H9 (cell line): Measurements from ENCODE around the gene ZNF490. TPM values are rescaled to one million over a fixed set of nuclear protein-coding genes. Genes with fewer than 3 reads are reported as not detected.

Experiments used
- DNase-seq: peaks from one replicate; pipeline ENCODE4 v3.0.0-alpha.2; 2017
- H2AFZ ChIP-seq: one replicate; pipeline ENCODE4 v1.6.1; 2013; ENCODE audit warnings: mild to moderate bottlenecking, low read length, control low read depth, moderate library complexity
- H2AK5ac ChIP-seq: 2 replicates; pipeline ENCODE4 v1.6.1; 2013; ENCODE audit warnings: low read length, control low read depth, mixed read lengths; ENCODE audit not compliant: insufficient read length
- H2BK120ac ChIP-seq: one replicate; pipeline ENCODE4 v1.6.1; 2013; ENCODE audit warnings: low read depth, mild to moderate bottlenecking, low read length, control low read depth, inconsistent platforms; ENCODE audit not compliant: poor library complexity, severe bottlenecking
- H2BK12ac ChIP-seq: 2 replicates; pipeline ENCODE4 v1.6.1; 2013; ENCODE audit warnings: low read length, control low read depth, mixed read lengths, low read depth; ENCODE audit not compliant: insufficient read length
- H2BK15ac ChIP-seq: 2 replicates; pipeline ENCODE4 v1.6.1; 2013; ENCODE audit warnings: low read depth, low read length, control low read depth
- H2BK20ac ChIP-seq: one replicate; pipeline ENCODE4 v1.6.1; 2013; ENCODE audit warnings: low read depth, mild to moderate bottlenecking, low read length, control low read depth, inconsistent platforms; ENCODE audit not compliant: poor library complexity, severe bottlenecking
- H2BK5ac ChIP-seq: 2 replicates; pipeline ENCODE4 v1.6.1; 2013; ENCODE audit warnings: low read length, control low read depth, mixed read lengths; ENCODE audit not compliant: insufficient read length
- H3K14ac ChIP-seq: 2 replicates; pipeline ENCODE4 v1.6.1; 2013; ENCODE audit warnings: low read length, control low read depth; ENCODE audit not compliant: insufficient read depth
- H3K18ac ChIP-seq: 2 replicates; pipeline ENCODE4 v1.6.1; 2013; ENCODE audit warnings: low read depth, mild to moderate bottlenecking, mixed read lengths, low read length, control low read depth; ENCODE audit not compliant: insufficient read length
- H3K23ac ChIP-seq: 2 replicates; pipeline ENCODE4 v1.6.1; 2013; ENCODE audit warnings: low read length, control low read depth, mixed read lengths, low read depth; ENCODE audit not compliant: insufficient read length
- H3K23me2 ChIP-seq: 2 replicates; pipeline ENCODE4 v1.6.1; 2013; ENCODE audit warnings: low read depth, mild to moderate bottlenecking, mixed read lengths, low read length, control low read depth; ENCODE audit not compliant: insufficient read length, poor library complexity, severe bottlenecking
- H3K27ac ChIP-seq: 2 replicates; pipeline ENCODE4 v1.5.1; 2013; ENCODE audit warnings: low read length, control low read depth, mixed read lengths, low read depth; ENCODE audit not compliant: insufficient read length
- H3K27me3 ChIP-seq: 2 replicates; pipeline ENCODE4 v1.6.1; 2013; ENCODE audit warnings: low read length, control low read depth, inconsistent platforms; ENCODE audit not compliant: insufficient read depth
- H3K4ac ChIP-seq: 2 replicates; pipeline ENCODE4 v1.6.1; 2013; ENCODE audit warnings: low read depth, mild to moderate bottlenecking, control low read depth, inconsistent platforms, low read length, moderate library complexity
- H3K4me1 ChIP-seq: 2 replicates; pipeline ENCODE4 v1.6.1; 2013; ENCODE audit warnings: low read length, control low read depth, inconsistent platforms; ENCODE audit not compliant: insufficient read depth
- H3K4me2 ChIP-seq: 2 replicates; pipeline ENCODE4 v1.6.1; 2013; ENCODE audit warnings: low read length, control low read depth, mixed read lengths; ENCODE audit not compliant: insufficient read length, insufficient read depth
- H3K56ac ChIP-seq: 2 replicates; pipeline ENCODE4 v1.6.1; 2013; ENCODE audit warnings: low read depth, mild to moderate bottlenecking, mixed read lengths, low read length, control low read depth; ENCODE audit not compliant: insufficient read length
- H3K79me1 ChIP-seq: 2 replicates; pipeline ENCODE4 v1.6.1; 2013; ENCODE audit warnings: low read depth, mild to moderate bottlenecking, moderate library complexity, low read length, control low read depth, inconsistent platforms; ENCODE audit not compliant: insufficient read depth, poor library complexity, severe bottlenecking
- H3K79me2 ChIP-seq: 2 replicates; pipeline ENCODE4 v1.6.1; 2013; ENCODE audit warnings: low read length, control low read depth, inconsistent platforms; ENCODE audit not compliant: insufficient read depth
- H3K9ac ChIP-seq: 2 replicates; pipeline ENCODE4 v1.6.1; 2013; ENCODE audit warnings: low read length, control low read depth, mixed read lengths; ENCODE audit not compliant: insufficient read length; ENCODE audit errors: extremely low read depth
- H3K9me3 ChIP-seq: one replicate; pipeline ENCODE4 v1.6.1; 2013; ENCODE audit warnings: low read depth, low read length, inconsistent platforms; ENCODE audit not compliant: control insufficient read depth
- H3T11ph ChIP-seq: one replicate; pipeline ENCODE4 v1.6.1; 2013; ENCODE audit warnings: mild to moderate bottlenecking, low read length, control low read depth, inconsistent platforms
- H4K20me1 ChIP-seq: one replicate; pipeline ENCODE4 v1.6.1; 2013; ENCODE audit not compliant: control insufficient read depth, insufficient read length, insufficient read depth
- H4K5ac ChIP-seq: 2 replicates; pipeline ENCODE4 v1.6.1; 2013; ENCODE audit warnings: low read depth, mild to moderate bottlenecking, mixed read lengths, low read length, control low read depth; ENCODE audit not compliant: insufficient read length
- H4K8ac ChIP-seq: replicated peaks from 2 replicates; pipeline ENCODE4 v1.6.1; 2013; ENCODE audit warnings: low read length, control low read depth, mixed read lengths, low read depth; ENCODE audit not compliant: insufficient read length
- H4K91ac ChIP-seq: 2 replicates; pipeline ENCODE4 v1.6.1; 2013; ENCODE audit warnings: low read depth, mild to moderate bottlenecking, moderate library complexity, mixed read lengths, low read length, control low read depth; ENCODE audit not compliant: insufficient read length
- H3K27ac Mint-ChIP-seq, 3 experiments: 2 replicates in 2 of 3; 3 replicates in 1 of 3; pipeline ENCODE4 v1.8.0; 2020 to 2021; ENCODE audit warnings: mixed read lengths in 3 of 3, mild to moderate bottlenecking in 1 of 3, moderate library complexity in 1 of 3
- H3K27me3 Mint-ChIP-seq: 2 replicates; pipeline ENCODE4 v1.8.0; 2021; ENCODE audit warnings: low read depth, mild to moderate bottlenecking, moderate library complexity, mixed read lengths
- H3K36me3 Mint-ChIP-seq, 3 experiments: 2 replicates in 2 of 3; 3 replicates in 1 of 3; pipeline ENCODE4 v1.8.0; 2020 to 2021; ENCODE audit warnings: low read depth in 3 of 3, mixed read lengths in 3 of 3; ENCODE audit not compliant: insufficient read depth in 1 of 3
- H3K4me1 Mint-ChIP-seq, 2 experiments: 2 replicates each; pipeline ENCODE4 v1.8.0; 2020; ENCODE audit warnings: mixed read lengths in 2 of 2
- H3K4me3 Mint-ChIP-seq, 2 experiments: 2 replicates in 1 of 2; 3 replicates in 1 of 2; pipeline ENCODE4 v1.8.0; 2020 to 2021; ENCODE audit warnings: mild to moderate bottlenecking in 2 of 2, mixed read lengths in 2 of 2, moderate library complexity in 1 of 2
- H3K9me3 Mint-ChIP-seq, 2 experiments: 2 replicates in 1 of 2; 3 replicates in 1 of 2; pipeline ENCODE4 v1.8.0; 2020; ENCODE audit warnings: mild to moderate bottlenecking in 2 of 2, mixed read lengths in 2 of 2, moderate library complexity in 1 of 2
- WGBS: extraction: QIAGEN DNeasy Blood & Tissue Kit; methylation state at CpG from one replicate; pipeline ENCODE4 v1.1.7; 2013; ENCODE audit warnings: missing lambda C conversion rate, low lambda C conversion rate, mixed read lengths; ENCODE audit not compliant: insufficient read length; ENCODE audit errors: extremely low coverage; 5-methylcytosine and 5-hydroxymethylcytosine counted together
- total RNA-seq: library from RNA; stranded (reverse); gene quantifications from 2 replicates; pipeline ENCODE4 v1.2.1, GENCODE V29; 2021
- TF ChIP-seq, protein P1 (sequence below): fragments of 200-600 bp; sonication (generic); conservative IDR thresholded peaks from 3 replicates; pipeline ENCODE4 v1.8.0; 2021; ENCODE audit warnings: antibody characterized with exemption, mild to moderate bottlenecking

Gene ZNF490
- total RNA-seq, 1 experiment from 2014 or later = 10.1 TPM

GRCh38 chr19:12580180-12580694 is 30.4 kb downstream of the ZNF490 start:
- no peak overlapping the region for H2BK5ac ChIP-seq
- H3K18ac ChIP-seq = no peak overlapping the region
- no peaks in the 10 kb centered on the region for H4K20me1 ChIP-seq
- H2BK120ac ChIP-seq = no peak overlapping the region
- H3K27ac ChIP-seq = no peak overlapping the region
- H3K27me3 ChIP-seq = no peaks in the 10 kb centered on the region
- no peak overlapping the region for H2AFZ ChIP-seq
- no peak overlapping the region for H3K27ac Mint-ChIP-seq
- H3K4me3 Mint-ChIP-seq = no peak overlapping the region
- H3T11ph ChIP-seq = no peak overlapping the region
- H4K8ac ChIP-seq = no peak overlapping the region
- no peak for DNase-seq
- H3K4ac ChIP-seq = no peak overlapping the region
- no peak overlapping the region for H3K23ac ChIP-seq
- TF ChIP-seq, protein P1, sequence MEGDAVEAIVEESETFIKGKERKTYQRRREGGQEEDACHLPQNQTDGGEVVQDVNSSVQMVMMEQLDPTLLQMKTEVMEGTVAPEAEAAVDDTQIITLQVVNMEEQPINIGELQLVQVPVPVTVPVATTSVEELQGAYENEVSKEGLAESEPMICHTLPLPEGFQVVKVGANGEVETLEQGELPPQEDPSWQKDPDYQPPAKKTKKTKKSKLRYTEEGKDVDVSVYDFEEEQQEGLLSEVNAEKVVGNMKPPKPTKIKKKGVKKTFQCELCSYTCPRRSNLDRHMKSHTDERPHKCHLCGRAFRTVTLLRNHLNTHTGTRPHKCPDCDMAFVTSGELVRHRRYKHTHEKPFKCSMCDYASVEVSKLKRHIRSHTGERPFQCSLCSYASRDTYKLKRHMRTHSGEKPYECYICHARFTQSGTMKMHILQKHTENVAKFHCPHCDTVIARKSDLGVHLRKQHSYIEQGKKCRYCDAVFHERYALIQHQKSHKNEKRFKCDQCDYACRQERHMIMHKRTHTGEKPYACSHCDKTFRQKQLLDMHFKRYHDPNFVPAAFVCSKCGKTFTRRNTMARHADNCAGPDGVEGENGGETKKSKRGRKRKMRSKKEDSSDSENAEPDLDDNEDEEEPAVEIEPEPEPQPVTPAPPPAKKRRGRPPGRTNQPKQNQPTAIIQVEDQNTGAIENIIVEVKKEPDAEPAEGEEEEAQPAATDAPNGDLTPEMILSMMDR = no peak
- H2BK12ac ChIP-seq = no peak overlapping the region
- no peak overlapping the region for H3K9ac ChIP-seq
- H4K91ac ChIP-seq = no peak overlapping the region
- H3K36me3 Mint-ChIP-seq = peaks cover 53 to 58% (median 57%) of the 10 kb centered on the region in 3 experiments
- H3K27me3 Mint-ChIP-seq = no peaks in the 10 kb centered on the region
- no peaks in the 10 kb centered on the region for H3K4me1 ChIP-seq
- no peaks in the 10 kb centered on the region for H3K79me1 ChIP-seq
- 0 out of 4 replicates have a peak, but pooled peaks cover 0 to under 1% of the 10 kb centered on the region in 2 experiments for H3K4me1 Mint-ChIP-seq
- no CpG with 5 or more reads among the region's 11 CpGs for WGBS
- no peak overlapping the region for H4K5ac ChIP-seq
- no peak overlapping the region for H3K14ac ChIP-seq
- H2BK20ac ChIP-seq = no peak overlapping the region
- no peaks in the 10 kb centered on the region for H3K79me2 ChIP-seq
- H3K23me2 ChIP-seq = no peaks in the 10 kb centered on the region
- no peak overlapping the region for H3K4me2 ChIP-seq
- no peak overlapping the region for H3K56ac ChIP-seq
- H2AK5ac ChIP-seq = no peak overlapping the region
- H3K9me3 ChIP-seq = peaks cover 16% of the 10 kb centered on the region
- H3K9me3 Mint-ChIP-seq = peaks cover 41 to 45% of the 10 kb centered on the region in 2 experiments
- no peak overlapping the region for H2BK15ac ChIP-seq
